Astrocyte (in vitro differentiated cells and primary cell): ENCODE results near the gene SNPH. TPM values are rescaled to one million over a fixed set of nuclear protein-coding genes. Genes with fewer than 3 reads are reported as not detected.

Source experiments
- DNase-seq: peaks from one replicate; pipeline ENCODE4 v3.0.0-alpha.2; 2010; ENCODE audit warnings: low read depth
- FAIRE-seq: peaks from 2 replicates; lab custom pipeline; 2011; peaks lifted over from hg19 to GRCh38; lab: Jason Lieb, UNC
- H2AFZ ChIP-seq: 2 replicates; pipeline ENCODE4 v1.6.0; 2012; ENCODE audit warnings: low read depth, low read length, inconsistent platforms
- H3K27ac ChIP-seq: 2 replicates; pipeline ENCODE4 v1.5.1; 2011; ENCODE audit warnings: low read depth, low read length, inconsistent platforms
- H3K27me3 ChIP-seq: 2 replicates; pipeline ENCODE4 v1.6.0; 2011; ENCODE audit warnings: low read length, inconsistent platforms; ENCODE audit not compliant: insufficient read depth
- H3K36me3 ChIP-seq: 2 replicates; pipeline ENCODE4 v1.5.1; 2011; ENCODE audit warnings: low read length, inconsistent platforms; ENCODE audit not compliant: insufficient read depth
- H3K4me1 ChIP-seq: 2 replicates; pipeline ENCODE4 v1.5.1; 2011; ENCODE audit warnings: low read length, inconsistent platforms; ENCODE audit not compliant: insufficient read depth
- H3K4me2 ChIP-seq: 2 replicates; pipeline ENCODE4 v1.6.0; 2012; ENCODE audit warnings: low read length, inconsistent platforms
- H3K4me3 ChIP-seq: 2 replicates; pipeline ENCODE4 v1.5.1; 2011; ENCODE audit warnings: low read depth, mild to moderate bottlenecking, low read length, inconsistent platforms; ENCODE audit not compliant: insufficient read depth
- H3K79me2 ChIP-seq: 2 replicates; pipeline ENCODE4 v1.6.0; 2012; ENCODE audit warnings: mild to moderate bottlenecking, low read length, inconsistent platforms; ENCODE audit not compliant: insufficient read depth
- H3K9ac ChIP-seq: 2 replicates; pipeline ENCODE4 v1.6.0; 2012; ENCODE audit warnings: mild to moderate bottlenecking, low read length, inconsistent platforms
- H3K9me3 ChIP-seq: 2 replicates; pipeline ENCODE4 v1.5.1; 2012; ENCODE audit warnings: low read depth, mild to moderate bottlenecking, low read length, inconsistent platforms; ENCODE audit not compliant: insufficient read depth
- H4K20me1 ChIP-seq: 2 replicates; pipeline ENCODE4 v1.6.0; 2012; ENCODE audit warnings: low read length, inconsistent platforms; ENCODE audit not compliant: insufficient read depth
- H3K27ac Mint-ChIP-seq: one replicate; pipeline ENCODE4 v1.8.0; 2021; ENCODE audit warnings: mild to moderate bottlenecking, mixed read lengths; ENCODE audit not compliant: unreplicated experiment
- H3K27me3 Mint-ChIP-seq: one replicate; pipeline ENCODE4 v1.8.0; 2021; ENCODE audit warnings: low read depth, mixed read lengths; ENCODE audit not compliant: unreplicated experiment
- H3K36me3 Mint-ChIP-seq: one replicate; pipeline ENCODE4 v1.8.0; 2021; ENCODE audit warnings: low read depth, mixed read lengths; ENCODE audit not compliant: unreplicated experiment
- H3K4me1 Mint-ChIP-seq: one replicate; pipeline ENCODE4 v1.8.0; 2021; ENCODE audit warnings: low read depth, mixed read lengths; ENCODE audit not compliant: unreplicated experiment
- H3K4me3 Mint-ChIP-seq: one replicate; pipeline ENCODE4 v1.8.0; 2021; ENCODE audit warnings: mild to moderate bottlenecking, moderate library complexity, mixed read lengths; ENCODE audit not compliant: unreplicated experiment
- H3K9me3 Mint-ChIP-seq: one replicate; pipeline ENCODE4 v1.8.0; 2021; ENCODE audit warnings: mild to moderate bottlenecking, mixed read lengths; ENCODE audit not compliant: unreplicated experiment
- CTCF ChIP-seq: IDR thresholded peaks from 2 replicates; pipeline ENCODE4 v1.5.1; 2011; ENCODE audit warnings: low read depth, mild to moderate bottlenecking, inconsistent platforms, low read length, moderate library complexity; ENCODE audit not compliant: insufficient read depth
- EZH2 ChIP-seq: IDR thresholded peaks from 2 replicates; pipeline ENCODE4 v1.6.1; 2012; ENCODE audit warnings: mild to moderate bottlenecking, low read length, inconsistent platforms; ENCODE audit not compliant: insufficient read depth
- total RNA-seq: library from RNA; stranded (reverse); gene quantifications from 2 replicates; pipeline ENCODE4 v1.2.1, GENCODE V29; 2021

SNPH gene
- total RNA-seq, 1 donor from 2014 or later, result 7.9 TPM

GRCh38 chr20:1312308-1312707 is 46.2 kb downstream of the SNPH start:
- TF ChIP-seq CTCF (no peak), EZH2 (no peak)

GRCh38 chr20:1312904-1313235 is 46.8 kb downstream of the SNPH start:
- Histone ChIP-seq H3K4me2 (peak overlapping the region; percentile 85), H3K4me3 (no peak overlapping the region), H3K79me2 (no peaks in the 10 kb centered on the region), H3K9ac (no peak overlapping the region), H2AFZ (peak overlapping the region; percentile 83), H3K36me3 (no peaks in the 10 kb centered on the region), H3K4me1 (peaks cover 8% of the 10 kb centered on the region), H3K27me3 (no peaks in the 10 kb centered on the region), H3K27ac (no peak overlapping the region), H3K9me3 (no peaks in the 10 kb centered on the region), H4K20me1 (no peaks in the 10 kb centered on the region)
- FAIRE-seq (no peak), DNase-seq (no peak)
- Mint-ChIP-seq H3K27ac (no peak overlapping the region), H3K9me3 (no peaks in the 10 kb centered on the region), H3K36me3 (no peaks in the 10 kb centered on the region), H3K27me3 (peaks cover 7% of the 10 kb centered on the region), H3K4me3 (no peak overlapping the region), H3K4me1 (peaks cover 4% of the 10 kb centered on the region)
- TF ChIP-seq EZH2, result no peak
- no peak for TF ChIP-seq CTCF

More at GRCh38 chr20:1312308-1312707, 46.2 kb downstream of the SNPH start:
- Histone ChIP-seq H3K4me1 (peaks cover 8% of the 10 kb centered on the region), H2AFZ (no peak overlapping the region), H3K79me2 (no peaks in the 10 kb centered on the region), H3K27ac (no peak overlapping the region), H4K20me1 (no peaks in the 10 kb centered on the region), H3K36me3 (no peaks in the 10 kb centered on the region), H3K4me3 (no peak overlapping the region), H3K27me3 (no peaks in the 10 kb centered on the region), H3K9ac (no peak overlapping the region), H3K9me3 (no peaks in the 10 kb centered on the region), H3K4me2 (no peak overlapping the region)
- H3K9me3 Mint-ChIP-seq, result no peaks in the 10 kb centered on the region
- no peak overlapping the region for H3K4me3 Mint-ChIP-seq
- peaks cover 6% of the 10 kb centered on the region for H3K27me3 Mint-ChIP-seq
- H3K27ac Mint-ChIP-seq, result no peak overlapping the region
- peaks cover 4% of the 10 kb centered on the region for H3K4me1 Mint-ChIP-seq
- DNase-seq, result no peak
- H3K36me3 Mint-ChIP-seq, result no peaks in the 10 kb centered on the region
- no peak for FAIRE-seq

GRCh38 chr20:1313236-1313964 is 47.3 kb downstream of the SNPH start:
- TF ChIP-seq CTCF (peak; percentile 84), EZH2 (no peak)
- Histone ChIP-seq H3K9me3 (no peaks in the 10 kb centered on the region), H3K36me3 (no peaks in the 10 kb centered on the region), H3K4me2 (peak overlapping the region; percentile 85), H3K4me1 (peaks cover 8% of the 10 kb centered on the region), H3K9ac (peak overlapping the region; percentile 41), H3K27me3 (no peaks in the 10 kb centered on the region), H3K27ac (no peak overlapping the region), H3K79me2 (no peaks in the 10 kb centered on the region), H3K4me3 (peak overlapping the region; percentile 37), H2AFZ (peak overlapping the region; percentile 83), H4K20me1 (no peaks in the 10 kb centered on the region)
- Mint-ChIP-seq H3K27me3 (peaks cover 11% of the 10 kb centered on the region), H3K27ac (no peak overlapping the region), H3K4me3 (no peak overlapping the region), H3K9me3 (no peaks in the 10 kb centered on the region), H3K4me1 (peaks cover 4% of the 10 kb centered on the region), H3K36me3 (no peaks in the 10 kb centered on the region)
- no peak for FAIRE-seq
- peak; percentile 32 for DNase-seq
